ENCODE data around the gene PGAM4.

GRCh38 chrX:77935886-77936285, 33.6 kb downstream of the PGAM4 start:
- no peak for TF ChIP-seq PKNOX1 (IDR thresholded peaks at IDR 0.05)
- no peak for TF ChIP-seq FOXK2 (IDR thresholded peaks at IDR 0.05)
- TF ChIP-seq TARDBP (IDR thresholded peaks at IDR 0.05), result no peak
- TF ChIP-seq LEF1 (IDR thresholded peaks at IDR 0.05; ENCODE audit: borderline replicate concordance), result no peak
- TF ChIP-seq FOXM1 (IDR thresholded peaks at IDR 0.05; ENCODE audit: borderline replicate concordance), result no peak
- TF ChIP-seq ELF4 (IDR thresholded peaks at IDR 0.05), result no peak
- no peak for TF ChIP-seq SP1 (IDR thresholded peaks at IDR 0.05)
- no peak for TF ChIP-seq BHLHE40 (IDR thresholded peaks at IDR 0.05; ENCODE audit: borderline replicate concordance)
- TF ChIP-seq HDGF (IDR thresholded peaks at IDR 0.05; ENCODE audit: borderline replicate concordance), result no peak

Data from HEK293T (cell line).